Right lobe of liver (tissue), 6 donors: Measurements from ENCODE around the gene AMBRA1. TPM values are rescaled to one million over a fixed set of nuclear protein-coding genes. Genes with fewer than 3 reads are reported as not detected.

Experiments
- ATAC-seq, 4 donors: fragments of 200-7000 bp; cut with Tn5 transposase; one replicate each; pipeline ENCODE4 v1.9.1; 2020; ENCODE audit warnings: mild to moderate bottlenecking in 4 of 4, moderate library complexity in 4 of 4
- DNase-seq, 3 donors: peaks; one replicate each; pipeline ENCODE4 v3.0.0-alpha.2; 2020
- H3K27ac ChIP-seq, 3 donors: fragments of 200-600 bp; one replicate each; pipeline ENCODE4 v1.8.0; 2022
- H3K27me3 ChIP-seq, 2 donors: fragments of 200-600 bp; one replicate each; pipeline ENCODE4 v1.8.0; 2022
- H3K36me3 ChIP-seq, 4 donors: fragments of 200-600 bp; sonication (generic) in 1 of 4; one replicate each; pipeline versions ENCODE4 v1.5.1 to v1.8.0; 2017 to 2022; ENCODE audit warnings: control low read depth in 1 of 4
- H3K4me1 ChIP-seq, 4 donors: fragments of 200-600 bp; sonication (generic) in 1 of 4; one replicate each; pipeline versions ENCODE4 v1.5.1 to v1.8.0; 2017 to 2022; ENCODE audit warnings: control low read depth in 1 of 4
- H3K4me3 ChIP-seq, 3 donors: fragments of 200-600 bp; one replicate each; pipeline ENCODE4 v1.8.0; 2022
- H3K9me3 ChIP-seq, 4 donors: fragments of 200-600 bp; sonication (generic) in 1 of 4; one replicate each; pipeline versions ENCODE4 v1.5.1 to v1.8.0; 2017 to 2022; ENCODE audit warnings: control low read depth in 1 of 4
- POLR2A ChIP-seq: fragments of 450-650 bp; IDR thresholded peaks from one replicate; pipeline ENCODE4 v1.6.1; 2017; ENCODE audit warnings: antibody characterized with exemption, mild to moderate bottlenecking
- WGBS: methylation state at CpG from one replicate; pipeline ENCODE4 v1.1.6; 2018; ENCODE audit warnings: low coverage, low lambda C conversion rate; ENCODE audit not compliant: insufficient coverage; ENCODE audit errors: missing lambda C conversion rate; 5-methylcytosine and 5-hydroxymethylcytosine counted together
- intact Hi-C, 2 donors: fragments of 100-400 bp; cut with DNase I; formaldehyde crosslinking; loops; one replicate each; pipeline versions ENCODE4 v1.11.2 to v1.14.1; 2022
- total RNA-seq, 6 experiments: library from RNA; depleted of rRNA in 2 of 6; stranded (reverse); fragments of >200 nt in 2 of 6; fragmentation: NEBNext Ultra II Directional in 3 of 6; extraction: Animal tissue kit (Norgen Biotek cat#: 25700) in 3 of 6; gene quantifications; one replicate each; pipeline versions ENCODE4 v1.1.0 to v1.2.4, GENCODE V29; 2016 to 2023
- TF ChIP-seq, protein P1 (sequence below), 4 donors: fragments of 200-600 bp in 3 of 4; fragments of 450-650 bp in 1 of 4; IDR thresholded peaks; one replicate each; pipeline versions ENCODE4 v1.5.1 to v1.8.0; 2016 to 2022; ENCODE audit warnings: antibody characterized with exemption in 4 of 4, mild to moderate bottlenecking in 2 of 4
- donor health status: DM: no; HTN: yes; CAD: no.
- donor health status: DM: no; HTN: no; CAD: no.
- donor health status: DM: no; HTN: no; CAD: no.
- donor health status: DM: no; HTN: yes; CAD: no.
- donor health status: DM: no; HTN: yes; CAD: no.

AMBRA1 gene
- total RNA-seq, 6 experiments from 2014 or later: 11.0 to 15.7 (median 13.6) TPM

DNA sequence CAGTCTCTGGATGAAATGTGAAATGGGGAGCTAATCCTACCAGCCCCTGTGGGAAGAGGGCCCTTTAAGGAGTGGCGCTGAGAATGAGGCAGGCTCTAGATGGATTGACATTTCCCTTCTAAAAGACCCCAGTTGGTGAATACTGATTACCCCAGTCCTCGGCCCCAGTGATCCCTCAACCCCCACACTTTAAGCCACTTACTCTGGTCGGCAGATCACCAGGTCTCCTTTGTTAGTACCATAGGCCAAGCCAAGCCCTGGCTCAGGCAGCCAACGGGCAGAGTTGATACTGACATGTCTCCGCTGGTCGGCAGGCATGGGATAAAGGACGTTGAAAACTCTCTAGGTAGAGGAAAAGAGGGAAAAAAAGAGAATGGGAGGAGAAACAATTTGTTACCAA is 176.1 kb downstream of the AMBRA1 start:
- DNase-seq (no peak), ATAC-seq (no peak)
- WGBS: 92% methylated on average over 7 of the region's 7 CpGs
- no peaks in the 10 kb centered on the region for H3K9me3 ChIP-seq
- intact Hi-C loops: no loop called here
- H3K4me3 ChIP-seq: no peak overlapping the region
- peaks cover 0 to 28% (median 8%) of the 10 kb centered on the region in 4 donors for H3K36me3 ChIP-seq
- no peaks in the 10 kb centered on the region for H3K4me1 ChIP-seq
- no peaks in the 10 kb centered on the region for H3K27me3 ChIP-seq
- no peak for TF ChIP-seq POLR2A
- TF ChIP-seq, protein P1, sequence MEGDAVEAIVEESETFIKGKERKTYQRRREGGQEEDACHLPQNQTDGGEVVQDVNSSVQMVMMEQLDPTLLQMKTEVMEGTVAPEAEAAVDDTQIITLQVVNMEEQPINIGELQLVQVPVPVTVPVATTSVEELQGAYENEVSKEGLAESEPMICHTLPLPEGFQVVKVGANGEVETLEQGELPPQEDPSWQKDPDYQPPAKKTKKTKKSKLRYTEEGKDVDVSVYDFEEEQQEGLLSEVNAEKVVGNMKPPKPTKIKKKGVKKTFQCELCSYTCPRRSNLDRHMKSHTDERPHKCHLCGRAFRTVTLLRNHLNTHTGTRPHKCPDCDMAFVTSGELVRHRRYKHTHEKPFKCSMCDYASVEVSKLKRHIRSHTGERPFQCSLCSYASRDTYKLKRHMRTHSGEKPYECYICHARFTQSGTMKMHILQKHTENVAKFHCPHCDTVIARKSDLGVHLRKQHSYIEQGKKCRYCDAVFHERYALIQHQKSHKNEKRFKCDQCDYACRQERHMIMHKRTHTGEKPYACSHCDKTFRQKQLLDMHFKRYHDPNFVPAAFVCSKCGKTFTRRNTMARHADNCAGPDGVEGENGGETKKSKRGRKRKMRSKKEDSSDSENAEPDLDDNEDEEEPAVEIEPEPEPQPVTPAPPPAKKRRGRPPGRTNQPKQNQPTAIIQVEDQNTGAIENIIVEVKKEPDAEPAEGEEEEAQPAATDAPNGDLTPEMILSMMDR (IDR thresholded peaks at IDR 0.05): no peak
- H3K27ac ChIP-seq: no peak overlapping the region

DNA sequence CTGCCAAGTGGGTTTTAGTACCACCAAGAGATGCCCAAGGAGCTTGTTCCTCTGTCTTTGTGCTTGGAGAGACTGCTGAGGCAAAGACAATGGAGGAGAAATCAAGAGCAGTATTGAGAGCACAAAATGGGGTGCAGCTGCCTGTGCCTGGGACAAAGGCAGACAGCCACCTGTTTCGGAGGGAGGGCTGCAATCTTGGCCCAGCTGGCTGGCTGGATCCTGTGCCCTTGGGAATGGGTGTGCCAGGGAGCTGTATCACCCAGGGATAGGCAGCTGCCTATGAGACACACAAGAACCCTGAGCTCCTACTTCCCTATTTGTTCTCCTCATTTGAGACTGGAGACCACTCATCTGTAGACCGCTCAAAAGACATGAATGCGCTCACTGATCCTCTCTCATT is 178.9 kb downstream of the AMBRA1 start:
- no peak for DNase-seq
- intact Hi-C loops: no loop called here
- no peak for ATAC-seq
- TF ChIP-seq POLR2A: no peak
- TF ChIP-seq, protein P1 (IDR thresholded peaks at IDR 0.05): no peak
- no peak overlapping the region for H3K27ac ChIP-seq
- H3K9me3 ChIP-seq: no peaks in the 10 kb centered on the region
- H3K27me3 ChIP-seq: no peaks in the 10 kb centered on the region
- H3K4me1 ChIP-seq: no peaks in the 10 kb centered on the region
- H3K36me3 ChIP-seq: peaks cover 0 to 26% (median 10%) of the 10 kb centered on the region in 4 donors
- WGBS: 50% methylated on average over 2 of the region's 3 CpGs
- H3K4me3 ChIP-seq: no peak overlapping the region

DNA sequence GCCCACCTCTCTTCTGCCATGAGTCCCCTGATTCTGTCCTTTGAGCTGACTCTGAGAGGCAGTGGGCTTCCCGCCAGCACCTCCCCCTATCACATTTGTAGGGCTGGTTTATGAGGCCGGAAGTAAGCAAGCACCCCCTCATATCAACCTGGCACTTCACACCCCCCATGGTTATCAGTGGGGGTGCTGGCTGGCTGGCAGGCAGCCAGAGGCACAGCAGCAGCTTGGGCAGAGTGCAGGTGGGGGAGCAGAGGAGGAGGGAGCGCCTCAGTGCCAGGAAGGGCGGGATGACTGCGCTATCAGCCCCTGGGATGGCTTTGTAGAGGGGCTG is 179.4 kb downstream of the AMBRA1 start:
- H3K36me3 ChIP-seq: peaks cover 0 to 30% (median 12%) of the 10 kb centered on the region in 4 donors
- intact Hi-C loops: no loop called here
- no peaks in the 10 kb centered on the region for H3K9me3 ChIP-seq
- H3K4me3 ChIP-seq: no peak overlapping the region
- H3K27me3 ChIP-seq: no peaks in the 10 kb centered on the region
- H3K27ac ChIP-seq: no peak overlapping the region
- DNase-seq: no peak
- no peak for ATAC-seq
- 100% methylated on average over 2 of the region's 5 CpGs for WGBS
- no peaks in the 10 kb centered on the region for H3K4me1 ChIP-seq
- no peak for TF ChIP-seq POLR2A
- TF ChIP-seq, protein P1 (IDR thresholded peaks at IDR 0.05): no peak

DNA sequence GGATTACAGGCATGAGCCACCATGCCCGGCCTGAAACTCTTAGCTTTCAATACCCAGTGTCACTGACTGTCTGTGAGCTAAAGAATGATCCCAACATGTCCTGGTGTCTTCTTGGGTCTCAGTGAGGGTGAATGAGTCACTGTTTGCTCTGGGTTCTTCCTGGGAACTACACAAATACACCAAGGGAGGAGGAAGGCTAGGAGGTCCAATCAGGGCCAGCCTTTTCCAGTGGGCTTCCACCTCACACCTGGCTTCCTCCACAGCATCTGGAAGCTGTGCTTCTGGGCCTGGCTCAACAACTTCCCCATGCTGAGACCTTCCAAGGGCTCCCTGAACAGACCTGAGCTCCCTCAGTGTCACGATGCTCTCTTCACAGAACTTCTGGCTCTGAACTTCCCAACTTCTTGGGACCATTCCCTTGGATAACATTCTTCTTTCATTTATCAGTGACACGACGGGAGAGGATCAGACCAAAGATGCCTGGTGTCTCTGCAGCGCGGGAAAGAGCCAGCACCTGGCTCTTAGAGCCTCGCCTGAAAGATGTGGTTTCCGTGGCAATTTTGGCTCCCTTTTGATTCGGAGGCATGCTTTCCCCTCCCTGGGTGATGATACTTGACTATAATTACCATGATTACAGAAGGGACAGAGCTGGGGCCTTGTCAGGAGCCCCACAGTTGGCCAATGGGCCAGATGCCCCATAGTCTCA is 179.9 kb downstream of the AMBRA1 start:
- TF ChIP-seq, protein P1 (IDR thresholded peaks at IDR 0.05): no peak
- no peak for TF ChIP-seq POLR2A
- Histone ChIP-seq H3K4me3 (no peak overlapping the region), H3K36me3 (peaks cover 0 to 33% (median 12%) of the 10 kb centered on the region in 4 donors), H3K9me3 (no peaks in the 10 kb centered on the region), H3K27ac (no peak overlapping the region), H3K4me1 (no peaks in the 10 kb centered on the region), H3K27me3 (no peaks in the 10 kb centered on the region)
- ATAC-seq (peak in 1 of 4 donors; percentile 55), DNase-seq (no peak)
- intact Hi-C loops: no loop called here
- 87% methylated on average over 3 of the region's 9 CpGs for WGBS
